Right ventricle myocardium inferior (tissue), 1 donor: ENCODE measurements around the gene PRR20G. TPM values are rescaled to one million over a fixed set of nuclear protein-coding genes. Genes with fewer than 3 reads are reported as not detected.

Source experiments
- ATAC-seq: fragments of 200-7000 bp; cut with Tn5 transposase; one replicate; pipeline ENCODE4 v1.9.1; 2020; ENCODE audit warnings: mild to moderate bottlenecking, moderate library complexity
- DNase-seq: peaks from one replicate; pipeline ENCODE4 v3.0.0; 2021; ENCODE audit errors: missing footprints
- intact Hi-C: fragments of 100-400 bp; cut with DNase I; formaldehyde crosslinking; loops from one replicate; pipeline ENCODE4 v1.11.0; 2022
- total RNA-seq: library from RNA; stranded (reverse); fragmentation: NEBNext Ultra II Directional; extraction: Animal tissue kit (Norgen Biotek cat#: 25700); gene quantifications from one replicate; pipeline ENCODE4 v1.2.1, GENCODE V29; 2021
- donor health status: DM: no; HTN: yes; CAD: no; lungs with severe emphysema.

PRR20G gene
- total RNA-seq, 1 donor from 2014 or later, result not detected

GRCh38 chr3:127266186-127266585 lies 21.7 kb downstream of the PRR20G start:
- intact Hi-C loops, result no loop called here
- no peak for ATAC-seq

GRCh38 chr3:127265581-127265981 lies 22.3 kb downstream of the PRR20G start:
- DNase-seq (no peak), ATAC-seq (no peak)
- intact Hi-C loops, result no loop called here

More at GRCh38 chr3:127266186-127266585, 21.7 kb downstream of the PRR20G start:
- no peak for DNase-seq

GRCh38 chr3:127264794-127265514 lies 22.9 kb downstream of the PRR20G start:
- DNase-seq (no peak), ATAC-seq (no peak)
- intact Hi-C loops, result no loop called here

GRCh38 chr3:127264292-127264691 lies 23.6 kb downstream of the PRR20G start:
- ATAC-seq (no peak), DNase-seq (no peak)
- intact Hi-C loops, result no loop called here

GRCh38 chr3:127263586-127264231 lies 24.1 kb downstream of the PRR20G start:
- ATAC-seq (no peak), DNase-seq (no peak)
- intact Hi-C loops, result no loop called here

GRCh38 chr3:127263037-127263436 lies 24.8 kb downstream of the PRR20G start:
- ATAC-seq, result no peak
- no peak for DNase-seq
- intact Hi-C loops, result no loop called here

GRCh38 chr3:127262533-127262932 lies 25.3 kb downstream of the PRR20G start:
- intact Hi-C loops, result no loop called here
- no peak for DNase-seq
- ATAC-seq, result no peak

- intact Hi-C loops, result no loop called here
- ATAC-seq (no peak), DNase-seq (no peak)
These were observed 25.9 kb downstream of the PRR20G start for GRCh38 chr3:127261925-127262324.

GRCh38 chr3:127260826-127261555 lies 26.9 kb downstream of the PRR20G start:
- DNase-seq (no peak), ATAC-seq (no peak)
- intact Hi-C loops, result no loop called here

- intact Hi-C loops, result no loop called here
- no peak for ATAC-seq
- no peak for DNase-seq
These were observed 27.4 kb downstream of the PRR20G start for GRCh38 chr3:127260416-127260815.

GRCh38 chr3:127259882-127260281 lies 28.0 kb downstream of the PRR20G start:
- no peak for DNase-seq
- intact Hi-C loops, result no loop called here
- no peak for ATAC-seq

GRCh38 chr3:127258733-127259132 lies 29.1 kb downstream of the PRR20G start:
- no peak for DNase-seq
- intact Hi-C loops, result no loop called here
- ATAC-seq, result no peak

- DNase-seq, result no peak
- intact Hi-C loops, result no loop called here
- ATAC-seq, result no peak
These were observed 30.5 kb downstream of the PRR20G start for GRCh38 chr3:127257351-127257750.

GRCh38 chr3:127256733-127257271 lies 31.0 kb downstream of the PRR20G start:
- intact Hi-C loops, result no loop called here
- ATAC-seq (no peak), DNase-seq (no peak)

- DNase-seq, result no peak
- no peak for ATAC-seq
- intact Hi-C loops, result no loop called here
These were observed 31.7 kb downstream of the PRR20G start for GRCh38 chr3:127256138-127256537.

GRCh38 chr3:127255516-127255915 lies 32.3 kb downstream of the PRR20G start:
- DNase-seq (no peak), ATAC-seq (no peak)
- intact Hi-C loops, result no loop called here

- DNase-seq, result no peak
- ATAC-seq, result no peak
- intact Hi-C loops, result no loop called here
These were observed 33.1 kb downstream of the PRR20G start for GRCh38 chr3:127254730-127255129.

- ATAC-seq (no peak), DNase-seq (no peak)
- intact Hi-C loops, result no loop called here
These were observed 33.7 kb downstream of the PRR20G start for GRCh38 chr3:127254033-127254644.

- intact Hi-C loops, result no loop called here
- DNase-seq, result no peak
- ATAC-seq, result no peak
These were observed 34.4 kb downstream of the PRR20G start for GRCh38 chr3:127253491-127253890.
